IPS-NIHi7 (cell line): ENCODE measurements around the gene EP400.
A peak's percentile ranks its signal among the peaks of the same experiment; 100 is the strongest.
"Not testable (repeated sequence)": the region's sequence is repeated elsewhere in the genome, so short reads cannot be mapped to it uniquely, and the experiment has no call there.

Experiments
- DNase-seq: peaks from one replicate; pipeline ENCODE4 v3.0.0; 2012; ENCODE audit warnings: mixed read lengths; ENCODE audit errors: extremely low spot score

EP400 gene

DNA sequence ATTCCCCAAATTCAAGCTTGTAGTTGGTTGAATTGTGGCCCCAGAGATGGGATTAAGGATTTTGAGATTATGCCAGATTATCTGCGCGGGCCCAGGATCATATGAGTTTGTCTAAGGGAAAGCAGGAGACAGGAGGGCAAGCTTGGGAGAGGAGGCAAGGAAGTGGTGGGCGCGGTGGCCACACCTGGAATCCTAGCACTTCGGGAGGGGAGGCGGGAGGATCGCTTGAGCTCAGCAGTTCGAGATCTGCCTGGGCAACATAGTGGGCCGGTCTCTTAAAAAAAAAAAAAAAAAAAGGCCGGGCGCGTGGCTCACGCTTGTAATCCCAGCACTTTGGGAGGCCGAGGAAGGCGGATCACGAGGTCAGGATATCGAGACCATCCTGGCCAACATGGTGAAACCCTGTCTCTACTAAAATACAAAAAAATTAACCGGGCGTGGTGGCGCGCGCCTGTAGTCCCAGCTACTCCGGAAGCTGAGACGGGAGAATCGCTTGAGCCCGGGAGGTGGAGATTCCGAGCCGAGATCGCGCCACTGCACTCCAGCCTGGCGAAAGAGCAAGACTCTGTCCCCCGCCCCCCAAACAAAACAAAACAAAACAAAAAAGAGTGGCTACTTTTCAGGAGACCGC lies 21.5 kb upstream of the EP400 start:
- DNase-seq = no peak

- DNase-seq = peak; percentile 98
Measured at GRCh38 chr12:131928711-131929580, 20.8 kb upstream of the EP400 start, which contains the start of gene PUS1. PUS1 (plus strand) TSS chr12:131929276; CDS start chr12:131929723, 447 bp downstream.

DNA sequence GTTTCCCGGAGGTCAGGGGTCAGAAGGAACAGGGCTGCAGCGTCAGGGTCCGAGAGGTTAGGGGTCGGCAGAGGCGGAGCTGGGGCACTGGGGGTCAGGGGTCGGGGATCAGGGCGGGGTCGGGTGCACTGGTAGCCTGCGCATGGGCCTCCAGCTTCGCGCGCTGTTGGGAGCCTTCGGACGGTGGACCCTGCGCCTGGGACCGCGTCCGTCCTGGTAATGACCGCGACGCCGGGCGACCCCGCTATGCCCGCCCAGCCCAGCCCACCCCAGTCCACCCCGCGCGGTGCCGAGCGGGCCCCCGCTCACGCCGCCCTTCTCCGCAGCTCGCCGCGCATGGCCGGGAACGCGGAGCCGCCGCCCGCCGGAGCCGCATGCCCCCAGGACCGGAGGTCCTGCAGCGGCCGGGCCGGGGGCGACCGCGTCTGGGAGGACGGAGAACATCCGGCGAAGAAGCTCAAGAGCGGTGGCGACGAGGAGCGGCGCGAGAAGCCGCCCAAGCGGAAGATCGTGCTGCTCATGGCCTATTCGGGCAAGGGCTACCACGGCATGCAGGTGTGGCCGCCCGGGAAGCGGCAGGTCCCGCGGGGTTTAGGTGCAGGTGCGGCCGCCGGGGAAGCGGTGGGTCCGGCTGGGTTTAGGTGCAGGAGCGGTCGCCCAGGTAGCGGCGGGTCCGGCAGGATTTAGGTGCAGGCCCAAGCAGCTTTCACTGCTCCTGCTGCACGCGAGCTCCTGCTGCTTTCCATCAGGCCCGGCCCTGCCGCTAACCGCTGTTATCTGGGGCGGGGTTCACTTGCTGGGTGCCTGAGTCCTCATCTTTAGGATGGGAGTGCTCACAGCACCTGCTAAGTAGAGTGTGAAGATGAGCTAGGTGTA lies 19.9 kb upstream of the EP400 start:
- no peak for DNase-seq

DNA sequence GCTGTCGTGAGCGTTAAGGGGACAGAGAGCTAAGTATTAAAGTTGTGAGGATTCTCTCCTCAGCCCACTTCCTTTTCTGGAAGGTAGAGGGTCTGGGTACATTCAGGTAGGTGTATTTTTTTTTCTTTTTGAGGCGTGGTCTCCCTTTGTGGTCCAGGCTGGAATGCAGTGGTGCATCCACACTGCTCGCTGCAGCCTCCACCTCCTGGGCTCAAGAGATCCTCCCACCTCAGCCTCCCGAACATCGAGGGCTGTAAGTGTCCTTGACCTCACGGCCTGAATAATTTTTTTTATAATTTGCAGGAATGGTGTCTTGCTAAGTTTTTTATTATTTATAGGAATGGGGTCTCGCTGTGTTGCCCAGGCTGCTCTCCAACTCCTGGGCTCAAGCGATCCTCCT lies 19.2 kb upstream of the EP400 start:
- DNase-seq = no peak

DNA sequence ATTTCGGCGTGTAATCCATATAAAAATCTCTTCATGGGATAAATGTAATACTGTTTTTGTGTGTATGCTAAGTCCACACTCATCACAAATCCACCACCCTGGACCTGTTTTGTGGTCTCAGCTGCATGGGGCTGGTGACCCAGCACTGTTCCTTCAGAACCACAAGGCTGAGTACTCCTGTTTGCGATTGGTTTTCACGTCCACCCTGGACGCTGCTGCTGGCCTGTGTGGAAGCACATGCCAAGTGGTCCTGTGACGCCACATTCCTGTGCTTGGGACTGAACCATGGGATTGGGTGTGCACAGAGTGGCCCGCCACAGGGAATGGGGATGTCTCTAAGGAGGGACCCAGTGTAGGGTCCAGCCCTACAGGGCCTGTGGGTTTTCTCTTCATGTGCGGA lies 16.4 kb upstream of the EP400 start:
- DNase-seq = no peak

- no peak for DNase-seq
Measured at GRCh38 chr12:131934535-131934934, 15.2 kb upstream of the EP400 start.

DNA sequence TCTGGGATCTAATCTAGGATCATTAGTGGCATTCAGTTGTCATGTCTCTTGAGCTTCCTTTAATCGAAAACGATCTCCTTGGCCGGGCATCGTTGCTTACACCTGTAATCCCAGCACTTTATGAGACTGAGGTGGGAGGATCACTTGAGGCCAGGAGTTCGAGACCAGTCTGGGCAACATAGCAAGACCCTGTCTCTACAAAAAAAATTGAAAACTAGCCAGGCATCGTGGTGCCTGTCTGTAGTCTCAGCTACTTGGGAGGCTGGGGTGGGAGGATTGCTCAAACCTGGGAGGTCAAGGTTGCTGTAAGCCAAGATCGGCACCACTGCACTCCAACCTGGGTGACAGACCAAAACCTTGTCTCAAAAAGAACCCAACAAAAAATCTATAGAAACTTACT lies 11.7 kb upstream of the EP400 start:
- DNase-seq = no peak

GRCh38 chr12:131939007-131939406 lies 10.7 kb upstream of the EP400 start:
- no peak for DNase-seq

DNA sequence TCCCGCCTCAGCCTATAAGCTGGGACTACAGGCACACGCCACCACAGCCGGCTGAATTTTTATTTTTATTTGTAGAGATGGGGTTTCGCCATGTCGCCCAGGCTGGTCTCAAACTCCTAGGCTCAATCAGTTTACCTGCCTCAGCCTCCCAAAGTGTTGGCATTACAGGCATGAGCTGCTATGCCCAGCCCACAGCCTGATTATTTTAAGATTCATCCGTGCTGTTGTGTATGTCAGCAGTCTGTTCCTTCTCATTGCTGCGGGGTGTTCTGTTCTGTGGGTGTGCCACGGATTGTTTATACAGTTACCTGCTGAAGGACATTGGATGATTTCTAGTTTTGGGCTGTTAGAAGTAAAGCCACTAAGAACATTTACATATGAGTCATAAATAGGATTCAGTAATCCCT lies 9.6 kb upstream of the EP400 start:
- no peak for DNase-seq

GRCh38 chr12:131941116-131941986 lies 8.4 kb upstream of the EP400 start:
- no peak for DNase-seq

DNA sequence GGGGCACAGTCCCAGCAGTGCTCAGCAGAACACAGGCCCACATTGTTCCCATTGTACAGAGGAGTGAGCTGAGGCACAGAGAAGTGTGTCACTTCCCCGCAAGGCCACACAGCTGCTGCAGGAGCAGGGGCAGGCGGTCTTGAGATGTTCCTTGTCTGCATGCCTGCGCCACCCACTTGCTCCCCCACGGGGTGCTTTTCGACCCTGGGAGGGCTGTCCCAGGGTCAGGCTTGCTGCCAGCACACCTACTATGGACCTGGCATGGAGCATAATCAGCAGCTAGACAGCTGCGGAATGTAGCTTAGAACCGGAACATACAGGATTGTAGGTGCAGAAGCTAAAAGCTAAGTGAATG lies 7.8 kb upstream of the EP400 start:
- DNase-seq = no peak

DNA sequence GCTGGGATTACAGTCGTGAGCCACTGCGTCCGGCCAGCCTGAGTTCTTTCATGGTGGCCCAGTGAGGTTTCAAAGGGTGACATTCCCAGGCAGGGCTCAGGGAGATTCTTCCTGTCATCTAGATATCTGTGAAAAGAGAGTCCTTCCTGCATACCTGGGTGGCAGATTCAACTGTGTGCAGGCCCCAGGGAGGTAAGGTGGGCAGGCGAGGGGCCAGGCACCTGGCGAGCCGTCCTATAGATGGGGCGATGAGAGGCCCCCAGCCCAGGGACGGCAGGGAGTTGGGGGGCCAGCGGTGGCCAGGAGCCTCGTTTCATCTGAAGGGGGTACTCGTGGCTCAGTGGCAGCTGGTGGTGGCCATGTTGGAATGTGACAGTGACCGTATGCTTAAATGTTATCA lies 7.1 kb upstream of the EP400 start:
- DNase-seq = no peak

DNA sequence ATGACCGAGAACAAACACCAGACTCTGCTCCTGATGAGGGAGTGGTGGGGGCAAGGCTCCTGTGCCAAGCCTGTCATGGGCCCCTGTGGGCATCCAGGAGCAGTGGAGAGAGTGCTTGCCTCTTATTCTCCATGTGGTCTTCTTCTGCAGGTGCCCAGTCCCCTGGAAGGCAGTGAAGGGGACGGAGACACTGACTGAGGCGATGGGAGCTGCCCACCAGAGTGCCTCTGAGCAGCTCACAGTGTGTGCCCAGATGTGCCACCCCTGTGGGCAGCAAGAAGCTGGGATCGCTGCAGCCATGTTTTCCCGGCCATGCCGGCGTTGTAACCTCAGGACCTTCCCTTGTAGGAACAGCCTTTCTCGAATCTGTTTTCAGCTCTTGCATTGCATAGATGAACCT lies 6.4 kb upstream of the EP400 start:
- DNase-seq = no peak

DNA sequence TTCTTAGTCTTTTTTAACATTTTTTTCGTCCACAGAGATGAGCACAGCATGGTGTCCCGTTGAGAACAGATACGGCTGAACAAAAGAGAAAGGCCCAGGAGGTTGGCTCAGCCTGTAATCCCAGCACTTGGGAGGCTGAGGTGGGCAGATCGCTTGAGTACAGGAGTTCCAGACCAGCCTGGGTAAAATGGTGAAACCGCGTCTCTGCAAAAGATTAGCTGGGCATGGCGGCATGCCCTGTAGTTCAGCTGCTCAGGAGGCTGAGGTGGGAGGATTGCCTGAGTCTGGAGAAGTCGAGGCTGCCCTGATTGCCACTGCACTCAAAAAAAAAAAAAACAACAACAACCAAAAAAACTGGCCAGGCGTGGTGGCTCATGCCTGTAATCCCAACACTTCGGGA lies 5.9 kb upstream of the EP400 start:
- no peak for DNase-seq

DNA sequence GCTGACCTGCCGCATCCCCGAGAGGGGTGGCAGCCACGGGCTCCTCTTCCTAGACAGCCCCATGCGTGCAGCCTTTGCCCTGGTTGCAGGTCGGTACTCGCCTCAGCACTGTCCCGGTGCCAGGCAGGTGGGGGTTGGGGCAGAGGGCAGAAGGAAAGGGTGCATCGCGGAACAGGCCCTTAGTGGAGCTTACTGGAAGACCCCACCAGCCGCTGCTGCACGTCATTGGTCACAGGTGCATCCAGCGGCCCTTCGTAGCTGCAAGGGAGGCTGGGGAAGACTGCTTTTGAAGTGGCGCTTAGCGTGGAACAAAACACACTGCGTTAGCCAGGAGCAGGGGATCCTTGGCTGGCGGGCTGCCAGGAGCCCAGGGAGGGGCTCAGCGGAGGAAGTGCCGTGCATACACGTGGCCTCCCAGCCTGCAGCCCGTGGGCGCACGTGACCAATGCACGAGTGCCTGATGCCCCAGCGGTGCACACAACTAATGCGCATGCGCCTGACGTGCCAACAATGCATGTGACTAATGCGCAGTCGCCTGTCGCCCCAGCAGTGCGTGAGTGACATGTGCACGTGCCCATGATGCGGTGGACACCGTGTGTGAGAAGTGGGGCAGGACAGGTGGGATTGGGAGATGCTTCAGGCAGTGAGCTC lies 5.0 kb upstream of the EP400 start:
- no peak for DNase-seq

DNA sequence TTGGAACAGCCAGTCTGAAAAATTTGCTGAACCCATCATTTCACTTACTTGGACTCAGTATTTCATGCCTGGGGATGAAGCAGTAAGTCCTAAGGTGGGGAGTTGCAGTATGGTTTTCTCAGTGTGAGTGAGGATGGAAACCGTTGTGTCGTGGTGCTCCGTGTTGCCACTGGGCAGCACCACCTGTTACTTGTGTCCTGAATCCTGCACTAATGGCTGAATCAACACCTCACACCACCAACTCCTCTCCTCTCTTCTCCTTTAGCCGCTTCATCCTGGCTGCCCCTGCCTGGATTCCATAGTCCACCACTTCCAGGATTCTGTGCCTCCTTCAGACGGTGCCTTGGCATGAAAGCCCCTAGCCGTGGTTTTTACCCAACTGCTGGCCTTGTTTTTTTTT lies 3.0 kb upstream of the EP400 start:
- no peak for DNase-seq

GRCh38 chr12:131947482-131948027 lies 2.2 kb upstream of the EP400 start:
- no peak for DNase-seq

- DNase-seq = no peak
Measured at GRCh38 chr12:131948166-131948712, 1.5 kb upstream of the EP400 start.

- DNase-seq = not testable (repeated sequence)
Measured at GRCh38 chr12:131948713-131949430, 870 bp upstream of the EP400 start.
